NCI-H446 treated with DMSO at 0.1 percent for 48 hours (cell line): Measurements from ENCODE around the gene KRTAP4-12.
"Not testable (repeated sequence)": the region's sequence is repeated elsewhere in the genome, so short reads cannot be mapped to it uniquely, and the experiment has no call there.

Experiments used
- DNase-seq: peaks from one replicate; lab custom pipeline; 2025; lab: John Stamatoyannopoulos, UW

KRTAP4-12 gene

DNA sequence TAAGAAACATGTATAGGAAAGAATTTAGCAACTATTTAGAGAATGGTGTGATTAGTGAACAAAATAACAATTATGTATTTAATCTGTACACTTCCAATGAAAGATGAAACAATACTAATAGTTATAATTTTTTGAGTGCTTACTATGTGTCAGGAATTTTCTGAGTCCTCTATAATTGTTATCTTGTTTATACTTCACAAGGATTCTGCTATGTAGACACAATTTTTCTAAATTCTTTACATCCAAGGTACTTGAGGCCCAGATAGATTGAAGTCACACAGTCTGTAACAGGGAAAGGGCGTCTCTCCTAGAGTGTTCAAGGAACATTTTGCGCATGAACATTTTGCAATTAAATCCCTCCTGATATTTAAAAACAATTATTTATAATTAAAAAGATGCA, 1.1 kb upstream of the KRTAP4-12 start:
- no peak for DNase-seq

DNA sequence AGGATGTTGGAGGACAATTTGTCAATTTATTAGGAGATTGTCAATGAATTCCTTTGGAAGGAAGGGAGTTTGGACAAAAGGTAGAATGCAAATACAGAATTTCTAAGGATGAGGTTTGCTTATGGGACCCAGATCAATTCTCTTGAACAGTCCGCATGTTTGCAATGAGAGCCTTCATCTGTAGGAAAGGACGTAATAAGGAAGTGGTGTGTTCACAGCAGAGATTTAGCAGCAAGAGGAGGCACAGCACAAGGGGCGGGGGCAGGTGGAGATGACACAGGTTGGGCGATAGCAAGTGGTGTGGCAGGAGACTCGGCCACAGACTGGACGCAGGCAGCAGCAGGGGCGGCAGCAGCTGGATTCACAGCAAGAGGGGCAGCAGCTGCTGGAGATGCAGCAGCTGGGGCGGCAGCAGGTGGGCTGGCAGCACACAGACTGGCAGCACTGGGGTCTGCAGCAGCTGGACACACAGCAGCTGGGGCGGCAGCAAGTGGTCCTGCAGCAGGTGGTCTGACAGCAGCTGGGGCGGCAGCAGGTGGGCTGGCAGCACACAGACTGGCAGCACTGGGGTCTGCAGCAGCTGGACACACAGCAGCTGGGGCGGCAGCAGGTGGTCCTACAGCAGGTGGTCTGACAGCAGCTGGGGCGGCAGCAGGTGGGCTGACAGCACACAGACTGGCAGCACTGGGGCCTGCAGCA, 541 bp downstream of the KRTAP4-12 start:
- not testable (repeated sequence) for DNase-seq

DNA sequence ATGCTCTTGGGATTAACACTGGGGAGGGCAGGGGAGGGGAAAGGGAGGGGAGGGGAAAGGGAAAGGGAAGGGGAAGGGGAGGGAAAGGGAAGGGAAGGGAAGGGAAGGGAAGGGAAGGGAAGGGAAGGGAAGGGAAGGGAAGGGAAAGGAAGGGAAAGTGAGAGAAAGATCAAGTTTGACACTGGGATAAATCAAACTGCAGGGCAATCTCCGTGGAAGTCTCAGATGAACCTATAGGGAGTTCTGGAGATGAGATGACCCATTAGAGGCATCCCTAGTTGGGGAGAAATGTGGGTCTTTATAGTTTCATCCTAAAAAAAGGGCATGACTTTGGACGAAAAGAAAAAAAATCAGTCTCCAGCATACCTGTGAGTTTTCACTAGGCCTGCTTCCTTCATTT, 2.2 kb downstream of the KRTAP4-12 start:
- DNase-seq: no peak

DNA sequence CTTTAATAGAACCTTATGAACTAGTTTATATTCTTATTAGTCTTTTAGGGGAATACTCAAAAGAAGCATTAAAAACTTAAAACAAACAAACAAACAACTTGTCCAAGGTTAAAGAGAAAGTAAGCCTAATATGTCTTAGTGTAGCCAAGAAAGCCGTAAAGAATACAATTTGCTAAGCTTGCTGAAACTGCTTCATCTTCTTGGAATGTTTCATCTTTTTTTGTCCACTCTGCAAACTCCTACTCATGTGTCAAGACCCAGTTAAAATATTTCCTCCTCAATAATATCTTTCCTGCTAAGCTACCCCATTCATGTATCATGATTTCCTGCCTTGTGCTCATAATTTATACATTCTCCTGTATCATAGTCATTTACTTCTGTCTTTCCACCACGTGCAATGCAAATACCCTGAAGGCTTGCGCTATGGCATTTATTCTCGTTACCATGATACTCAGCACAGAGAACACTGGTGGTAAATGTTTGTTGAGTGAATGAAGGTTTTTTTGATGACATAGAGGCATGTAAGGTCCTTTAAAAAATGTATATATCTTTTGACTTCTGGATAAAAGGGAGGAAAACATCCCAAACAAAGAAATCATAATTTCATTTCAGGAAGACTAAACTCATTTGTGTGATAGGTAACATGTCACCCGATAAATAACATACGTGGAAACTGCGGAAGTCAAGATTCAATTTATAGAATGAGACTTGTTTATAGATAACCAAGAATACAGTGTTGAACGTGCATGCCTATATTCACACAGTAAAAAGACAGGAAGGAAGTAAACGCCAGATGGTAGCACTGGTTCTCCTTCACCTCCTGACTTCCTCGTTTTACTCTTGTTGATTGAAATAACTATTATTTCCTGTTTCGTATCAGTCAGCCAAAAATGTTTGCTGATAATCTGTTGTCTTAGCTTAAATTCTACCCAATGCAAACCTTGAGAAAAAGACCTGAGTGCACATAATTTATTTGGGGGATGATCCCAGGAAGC, 4.0 kb downstream of the KRTAP4-12 start:
- DNase-seq: not testable (repeated sequence)

DNA sequence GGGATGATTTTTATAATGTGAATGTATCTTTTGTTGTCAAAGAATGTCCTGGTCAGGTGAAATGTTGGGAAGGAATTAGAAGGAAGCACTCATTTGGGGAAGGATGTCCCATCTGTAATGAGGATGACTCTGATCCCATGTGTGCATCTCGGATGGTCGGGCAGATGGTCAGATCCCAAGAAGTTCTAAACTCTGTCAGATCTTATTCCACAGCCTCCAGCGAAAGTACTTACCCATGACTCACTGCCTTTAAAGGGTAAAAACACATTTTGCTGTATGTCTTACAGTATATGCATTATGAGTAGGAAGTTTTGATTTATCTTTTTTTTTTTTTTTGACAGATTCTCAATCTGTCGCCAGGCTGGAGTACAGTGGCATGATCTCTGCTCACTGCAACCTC, 5.3 kb downstream of the KRTAP4-12 start:
- no peak for DNase-seq

DNA sequence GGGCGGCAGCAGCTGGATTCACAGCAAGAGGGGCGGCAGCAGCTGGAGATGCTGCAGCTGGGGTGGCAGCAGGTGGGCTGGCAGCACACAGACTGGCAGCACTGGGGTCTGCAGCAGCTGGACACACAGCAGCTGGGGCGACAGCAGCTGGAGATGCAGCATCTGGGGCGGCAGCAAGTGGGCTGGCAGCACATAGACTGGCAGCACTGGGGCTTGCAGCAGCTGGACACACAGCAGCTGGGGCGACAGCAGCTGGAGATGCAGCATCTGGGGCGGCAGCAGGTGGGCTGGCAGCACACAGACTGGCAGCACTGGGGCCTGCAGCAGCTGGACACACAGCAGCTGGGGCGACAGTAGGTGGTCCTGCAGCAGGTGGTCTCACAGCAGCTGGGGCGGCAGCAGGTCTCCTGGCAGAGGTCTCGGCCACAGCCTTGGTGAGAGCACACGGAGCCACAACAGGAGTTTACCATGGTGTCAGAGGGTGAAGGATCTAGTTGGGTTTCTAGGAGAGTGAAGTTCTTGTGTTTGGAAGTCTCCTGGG, 6.1 kb downstream of the KRTAP4-12 start, which contains the start of gene KRTAP4-11:
KRTAP4-11 (minus strand) TSS at position 528 of the 541 bp plus-strand sequence; CDS start at position 470, 58 bp downstream.
- not testable (repeated sequence) for DNase-seq

DNA sequence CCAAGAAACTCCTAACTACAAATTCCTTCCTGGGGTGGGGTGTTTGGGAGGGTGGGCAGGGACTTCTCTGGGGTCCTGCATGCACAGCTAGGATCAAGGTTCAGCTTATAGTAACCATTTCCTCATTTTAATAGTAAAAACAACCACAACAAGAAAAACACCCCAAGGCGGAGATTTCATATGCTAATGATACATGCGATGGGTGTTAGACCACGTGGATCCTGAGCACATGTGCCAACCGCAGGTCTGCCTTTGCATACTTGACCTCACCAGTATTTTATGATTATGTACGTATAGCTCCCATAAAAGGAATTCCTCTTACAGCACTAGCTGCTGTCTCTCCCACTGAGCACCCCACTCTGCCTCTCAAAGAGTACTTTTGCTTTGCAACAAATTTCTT, 7.7 kb downstream of the KRTAP4-12 start:
- DNase-seq: no peak

DNA sequence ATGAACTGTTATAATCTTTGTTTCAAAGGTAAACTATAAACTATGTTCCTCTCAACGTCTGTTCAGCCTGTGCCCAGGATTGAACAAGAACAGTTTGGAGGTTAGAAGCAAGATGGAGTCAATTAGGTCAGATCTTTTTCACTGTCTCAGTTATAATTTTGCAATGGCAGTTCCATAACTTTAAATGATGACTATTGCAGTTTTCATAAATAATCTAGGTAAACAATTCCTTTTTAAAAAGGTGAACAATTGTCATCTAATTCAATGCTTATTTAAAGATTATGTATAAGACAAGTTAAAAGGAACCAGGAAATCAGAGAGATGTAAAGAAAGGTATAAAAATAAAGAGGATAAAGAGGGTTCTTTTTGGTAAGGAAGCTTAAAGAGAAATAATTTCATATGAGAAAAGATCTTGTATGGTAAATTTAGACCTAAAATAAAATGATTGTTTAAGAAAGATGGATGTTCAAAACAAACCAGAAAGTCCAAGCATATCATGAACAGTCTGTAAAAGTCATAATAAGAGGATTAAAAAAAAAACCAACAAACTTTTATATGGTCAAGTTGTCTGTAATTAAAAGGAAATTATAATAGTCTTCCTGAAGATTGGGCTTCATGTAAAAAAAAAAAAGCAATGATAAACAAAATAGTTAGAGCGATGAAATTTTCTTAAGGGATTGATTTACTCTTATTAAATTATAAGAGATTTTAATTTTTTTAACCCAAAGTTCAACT, 12.7 kb downstream of the KRTAP4-12 start:
- DNase-seq: no peak

DNA sequence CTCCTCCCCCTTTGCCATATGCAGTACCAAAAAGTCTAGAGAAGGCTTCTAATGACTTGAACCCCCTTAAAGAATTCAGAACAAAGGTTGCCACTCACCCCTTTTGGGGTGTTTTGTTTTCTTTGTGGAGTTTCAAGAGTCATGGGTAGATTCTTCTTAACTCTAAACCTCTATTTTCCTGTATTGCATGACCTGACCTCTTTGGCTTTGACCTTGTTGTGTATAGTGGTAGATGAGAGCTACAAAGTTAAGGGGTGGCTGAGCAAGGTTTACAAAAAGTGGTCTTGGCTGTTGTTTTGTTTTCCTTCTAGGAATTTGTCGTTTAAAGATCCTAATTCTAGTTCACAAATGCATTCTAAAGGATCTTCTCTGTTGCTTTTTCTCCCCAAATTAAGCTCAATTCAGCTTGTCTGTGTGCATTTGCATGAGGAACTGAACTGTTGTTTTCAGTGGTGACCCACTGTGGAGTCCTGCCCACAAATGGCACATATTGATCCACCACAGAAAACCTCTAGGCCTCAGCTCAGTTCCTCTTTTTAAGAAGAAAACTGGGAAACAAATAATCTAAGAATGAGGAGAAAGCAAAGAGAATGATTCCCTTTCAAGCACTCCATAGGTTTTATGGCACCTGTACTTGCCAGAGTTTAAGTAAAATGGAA, 15.1 kb downstream of the KRTAP4-12 start:
- DNase-seq: not testable (repeated sequence)

DNA sequence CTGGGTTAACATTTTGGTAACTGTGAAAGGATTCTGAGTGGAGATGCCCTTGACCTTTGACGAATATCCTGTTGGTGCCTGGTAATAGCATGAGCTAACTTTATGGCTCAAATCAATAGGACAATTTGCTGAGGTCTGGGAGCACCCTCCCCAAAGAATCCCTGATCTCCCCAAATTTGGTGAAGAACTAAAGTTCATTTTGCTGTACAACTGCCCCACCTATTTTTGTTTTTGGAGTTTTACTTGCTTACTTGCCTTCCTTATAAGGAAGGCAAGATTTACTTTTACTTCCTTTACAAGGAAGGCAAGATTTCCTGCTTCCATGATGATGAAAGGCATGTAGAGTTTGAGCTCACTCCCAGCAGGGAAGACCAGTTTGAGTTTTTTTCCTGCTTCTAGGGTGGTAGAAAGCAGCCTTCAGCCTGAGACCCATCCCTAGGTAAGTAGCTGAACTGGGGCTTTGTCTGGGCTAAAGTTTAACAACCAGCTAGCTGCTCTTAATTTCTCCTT, 16.0 kb downstream of the KRTAP4-12 start:
- DNase-seq: no peak

DNA sequence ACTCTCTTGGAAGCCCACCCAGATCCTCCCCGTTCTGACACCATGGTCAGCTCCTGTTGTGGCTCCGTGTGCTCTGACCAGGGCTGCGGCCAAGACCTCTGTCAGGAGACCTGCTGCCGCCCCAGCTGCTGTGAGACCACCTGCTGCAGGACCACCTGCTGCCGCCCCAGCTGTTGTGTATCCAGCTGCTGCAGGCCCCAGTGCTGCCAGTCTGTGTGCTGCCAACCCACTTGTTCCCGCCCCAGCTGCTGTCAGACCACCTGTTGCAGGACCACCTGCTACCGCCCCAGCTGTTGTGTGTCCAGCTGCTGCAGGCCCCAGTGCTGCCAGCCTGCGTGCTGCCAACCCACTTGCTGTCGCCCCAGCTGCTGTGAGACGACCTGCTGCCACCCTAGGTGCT, 18.6 kb downstream of the KRTAP4-12 start, which contains the start of gene KRTAP4-9:
KRTAP4-9 (plus strand) TSS at position 43 of the 400 bp plus-strand sequence; CDS start at position 43, 0 bp downstream.
- DNase-seq: not testable (repeated sequence)

DNA sequence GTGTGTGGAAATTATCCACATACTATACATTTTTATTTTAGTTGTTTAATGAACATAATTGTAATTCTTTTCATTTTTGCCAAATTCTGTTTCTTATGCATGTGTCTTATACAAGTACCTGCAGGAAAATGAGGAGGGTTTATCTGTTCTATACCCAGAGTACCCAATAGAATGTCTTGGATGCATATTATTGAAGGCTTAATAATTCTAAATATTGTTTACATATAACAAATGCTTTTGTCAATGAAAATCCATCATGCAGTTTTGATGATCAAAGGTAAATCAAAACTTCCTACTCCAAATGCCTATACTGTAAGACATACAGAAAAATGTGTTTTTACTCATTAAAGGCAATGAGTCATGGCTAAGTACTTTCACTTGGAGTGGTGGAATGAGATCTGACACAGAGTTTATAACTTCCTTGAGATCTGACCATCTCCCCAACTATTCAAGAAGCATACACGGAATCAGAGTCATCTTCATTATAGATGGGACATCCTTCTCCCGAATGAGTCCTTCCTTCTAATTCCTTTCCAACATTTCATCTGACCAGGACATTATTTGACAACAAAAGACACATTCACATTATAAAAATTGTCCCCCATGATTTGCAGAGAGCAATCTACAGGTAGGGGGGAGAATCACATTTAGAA, 19.5 kb downstream of the KRTAP4-12 start:
- DNase-seq: not testable (repeated sequence)

DNA sequence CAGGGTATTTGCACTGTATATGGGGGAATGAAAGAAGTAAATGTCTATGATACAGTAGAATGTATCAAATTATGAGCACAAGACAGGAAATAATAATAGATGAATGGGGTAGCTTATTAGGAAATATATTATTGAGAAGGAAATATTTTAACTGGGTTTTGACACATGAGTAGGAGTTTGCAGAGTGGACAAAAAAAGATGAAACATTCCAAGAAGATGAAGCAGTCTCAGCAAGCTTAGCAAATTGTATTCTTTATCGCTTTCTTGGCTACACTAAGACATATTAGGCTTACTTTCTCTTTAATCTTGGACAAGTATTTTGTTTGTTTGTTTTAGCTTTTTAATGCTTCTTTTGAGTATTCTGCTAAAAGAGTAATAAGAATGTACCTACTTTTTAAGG, 20.1 kb downstream of the KRTAP4-12 start:
- DNase-seq: no peak

DNA sequence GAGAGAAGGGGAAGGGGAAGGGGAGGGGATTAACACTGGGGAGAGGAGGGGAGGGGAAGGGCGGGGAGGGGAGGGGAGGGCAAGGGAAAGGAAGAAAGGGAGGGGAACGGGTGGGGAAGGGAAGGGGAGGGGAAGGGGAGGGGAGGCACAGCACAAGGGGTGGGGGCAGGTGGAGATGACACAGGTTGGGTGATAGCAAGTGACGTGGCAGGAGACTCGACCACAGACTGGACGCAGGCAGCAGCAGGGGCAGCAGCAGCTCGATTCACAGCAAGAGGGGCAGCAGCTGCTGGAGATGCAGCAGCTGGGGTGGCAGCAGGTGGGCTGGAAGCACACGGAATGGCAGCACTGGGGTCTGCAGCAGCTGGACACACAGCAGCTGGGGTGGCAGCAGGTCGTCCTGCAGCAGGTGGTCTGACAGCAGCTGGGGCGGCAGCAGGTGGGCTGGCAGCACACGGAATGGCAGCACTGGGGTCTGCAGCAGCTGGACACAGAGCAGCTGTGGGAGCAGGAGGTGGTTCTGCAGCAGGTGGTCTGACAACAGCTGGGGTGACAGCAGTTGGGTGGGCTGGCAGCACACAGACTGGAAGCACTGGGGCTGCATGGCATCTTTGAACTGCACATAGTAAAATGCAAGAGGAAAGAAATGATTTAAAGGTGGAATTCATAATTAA, 22.3 kb downstream of the KRTAP4-12 start, which contains the start of gene KRTAP4-16:
KRTAP4-16 (minus strand) TSS at position 624 of the 674 bp plus-strand sequence; CDS start at position 624, 0 bp downstream.
- no peak for DNase-seq

DNA sequence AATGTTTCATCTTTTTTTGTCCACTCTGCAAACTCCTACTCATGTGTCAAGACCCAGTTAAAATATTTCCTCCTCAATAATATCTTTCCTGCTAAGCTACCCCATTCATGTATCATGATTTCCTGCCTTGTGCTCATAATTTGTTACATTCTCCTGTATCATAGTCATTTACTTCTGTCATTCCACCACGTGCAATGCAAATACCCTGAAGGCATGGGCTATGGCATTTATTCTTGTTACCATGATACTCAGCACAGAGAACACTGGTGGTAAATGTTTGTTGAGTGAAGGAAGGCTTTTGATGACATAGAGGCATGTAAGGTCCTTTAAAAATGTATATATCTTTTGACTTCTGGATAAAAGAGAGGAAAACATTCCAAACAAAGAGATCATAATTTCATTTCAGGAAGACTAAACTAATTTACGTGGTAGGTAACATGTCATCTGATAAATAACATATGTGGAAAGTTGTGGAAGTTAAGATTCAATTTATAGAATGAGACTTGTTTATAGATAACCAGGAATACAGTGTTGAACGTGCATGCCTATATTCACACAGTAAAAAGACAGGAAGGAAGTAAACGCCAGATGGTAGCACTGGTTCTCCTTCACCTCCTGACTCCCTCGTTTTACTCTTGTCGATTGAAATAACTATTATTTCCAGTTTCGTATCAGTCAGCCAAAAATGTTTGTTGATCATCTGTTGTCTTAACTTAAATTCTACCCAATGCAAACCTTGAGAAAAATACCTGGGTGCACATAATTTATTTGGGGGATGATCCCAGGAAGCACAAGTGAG, 24.1 kb downstream of the KRTAP4-12 start:
- DNase-seq: not testable (repeated sequence)

DNA sequence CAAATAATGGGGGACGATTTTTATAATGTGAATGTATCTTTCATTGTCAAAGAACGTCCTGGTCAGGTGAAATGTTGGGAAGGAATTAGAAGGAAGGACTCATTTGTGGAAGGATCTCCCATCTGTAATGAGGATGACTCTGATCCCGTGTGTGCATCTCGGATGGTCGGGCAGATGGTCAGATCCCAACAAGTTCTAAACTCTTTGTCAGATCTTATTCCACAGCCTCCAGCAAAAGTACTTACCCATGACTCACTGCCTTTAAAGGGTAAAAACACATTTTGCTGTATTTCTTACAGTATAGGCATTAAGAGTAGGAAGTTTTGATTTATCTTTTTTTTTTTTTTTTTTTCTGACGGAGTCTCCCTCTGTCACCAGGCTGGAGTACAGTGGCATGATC, 25.5 kb downstream of the KRTAP4-12 start:
- no peak for DNase-seq

DNA sequence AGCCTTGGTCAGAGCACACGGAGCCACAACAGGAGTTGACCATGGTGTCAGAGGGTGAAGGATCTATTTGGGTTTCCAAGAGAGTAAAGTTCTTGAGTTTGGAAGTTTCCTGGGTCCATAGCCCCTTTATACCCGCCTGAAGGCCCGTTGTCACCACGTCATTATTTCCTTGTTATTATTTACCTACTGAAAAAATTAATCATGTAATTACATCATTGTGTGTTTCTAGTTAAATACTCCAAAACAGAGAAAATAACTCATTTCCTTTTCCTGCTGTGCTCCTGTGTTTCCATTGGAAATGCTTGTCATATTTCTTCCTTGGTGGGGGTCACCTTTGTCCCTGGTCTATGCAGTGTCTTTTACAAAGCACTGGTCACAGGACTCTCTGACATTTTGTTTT, 25.9 kb downstream of the KRTAP4-12 start, which contains the start of gene KRTAP4-8:
KRTAP4-8 (minus strand) TSS at position 101 of the 400 bp plus-strand sequence; CDS start at position 43, 58 bp downstream.
- DNase-seq: no peak

DNA sequence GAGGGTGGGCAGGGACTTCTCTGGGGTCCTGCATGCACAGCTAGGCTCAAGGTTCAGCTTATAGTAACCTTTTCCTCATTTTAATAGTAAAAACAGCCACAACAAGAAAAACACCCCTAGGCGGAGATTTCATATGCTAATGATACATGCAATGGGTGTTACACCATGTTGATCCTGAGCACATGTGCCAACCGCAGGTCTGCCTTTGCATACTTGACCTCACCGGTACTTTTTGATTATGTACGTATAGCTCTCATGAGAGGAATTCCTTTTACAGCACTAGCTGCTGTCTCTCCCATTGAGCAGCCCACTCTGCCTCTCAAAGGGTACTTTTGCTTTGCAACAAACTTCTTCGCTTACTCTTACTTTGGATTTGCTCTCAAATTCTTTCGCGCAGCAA, 27.9 kb downstream of the KRTAP4-12 start:
- DNase-seq: no peak
